HepG2 (cell line): ENCODE results near the gene LHFPL2. TPM values are rescaled to one million over a fixed set of nuclear protein-coding genes. Genes with fewer than 3 reads are reported as not detected.

Experiments
- ATF7-NPFF ChIP-seq: sonication (generic); formaldehyde crosslinking; IDR thresholded peaks from 2 replicates; pipeline ENCODE4 v1.8.1; 2023; ENCODE audit warnings: mild to moderate bottlenecking, low read depth, missing genetic modification reagents, moderate library complexity
- BCL6 ChIP-seq: IDR thresholded peaks from 2 replicates; pipeline ENCODE4 v1.6.1; 2016; ENCODE audit warnings: missing genetic modification reagents, missing compliant biosample characterization
- KDM5A ChIP-seq: fragments of 200-600 bp; sonication (generic); IDR thresholded peaks from 2 replicates; pipeline ENCODE4 v1.7.0; 2018; ENCODE audit warnings: antibody characterized with exemption, mild to moderate bottlenecking, low read length, borderline replicate concordance
- MTF2 ChIP-seq: sonication (generic); formaldehyde crosslinking; IDR thresholded peaks from 2 replicates; pipeline ENCODE4 v1.5.0; 2020; ENCODE audit warnings: missing genetic modification reagents, borderline replicate concordance
- PRMT3 ChIP-seq: sonication (generic); formaldehyde crosslinking; IDR thresholded peaks from 2 replicates; pipeline ENCODE4 v1.8.1; 2022; ENCODE audit warnings: low read depth, mild to moderate bottlenecking, moderate library complexity, missing genetic modification reagents, borderline replicate concordance
- TARDBP ChIP-seq: sonication (generic); formaldehyde crosslinking; IDR thresholded peaks from 2 replicates; pipeline ENCODE4 v1.8.0; 2022; ENCODE audit warnings: mild to moderate bottlenecking, missing genetic modification reagents
- TBX3 ChIP-seq: fragments of 450-650 bp; IDR thresholded peaks from 2 replicates; pipeline ENCODE4 v1.6.1; 2017; ENCODE audit warnings: antibody characterized with exemption, mild to moderate bottlenecking, inconsistent platforms, borderline replicate concordance
- ZNF747 ChIP-seq: sonication (generic); formaldehyde crosslinking; IDR thresholded peaks from 2 replicates; pipeline ENCODE4 v1.8.1; 2023; ENCODE audit warnings: missing genetic modification reagents, mild to moderate bottlenecking, borderline replicate concordance
- ZNF83 ChIP-seq: sonication (generic); formaldehyde crosslinking; IDR thresholded peaks from 2 replicates; pipeline ENCODE4 v1.4.0; 2020; ENCODE audit warnings: missing genetic modification reagents, mild to moderate bottlenecking, borderline replicate concordance
- polyA plus RNA-seq, 8 experiments: library from polyadenylated mRNA; depleted of rRNA in 3 of 8; stranded (reverse) in 7 of 8; unstranded in 1 of 8; fragments of >200 nt; fragmentation: Illumina TruSeq in 4 of 8; extraction: Trizol in 4 of 8; gene quantifications; 2 replicates each; pipeline versions ENCODE4 v1.2.1 to v1.2.3, GENCODE V29; 2011 to 2016; ENCODE audit warnings: low read depth in 4 of 8, missing spikeins in 1 of 8, mixed read lengths in 1 of 8; ENCODE audit not compliant: insufficient read depth in 1 of 8
- total RNA-seq, 5 experiments: library from RNA; depleted of rRNA; stranded (reverse); fragments of >200 nt; fragmentation: Illumina TruSeq; extraction: Trizol; gene quantifications; 2 replicates each; pipeline ENCODE4 v1.2.3, GENCODE V29; 2016; ENCODE audit warnings: low read depth in 1 of 5
- TF ChIP-seq, protein P1 (sequence below): sonication (generic); formaldehyde crosslinking; IDR thresholded peaks from 2 replicates; pipeline ENCODE4 v1.4.0; 2020; ENCODE audit warnings: missing genetic modification reagents
- TF ChIP-seq, protein P2 (sequence below): sonication (generic); formaldehyde crosslinking; IDR thresholded peaks from 2 replicates; pipeline ENCODE4 v1.4.0; 2020; ENCODE audit warnings: missing genetic modification reagents
- TF ChIP-seq, protein P3 (sequence below): sonication (generic); formaldehyde crosslinking; IDR thresholded peaks from 2 replicates; pipeline ENCODE4 v1.9.0; 2021; ENCODE audit warnings: missing genetic modification reagents, mild to moderate bottlenecking, borderline replicate concordance
- TF ChIP-seq, protein P4 (sequence below): sonication (generic); formaldehyde crosslinking; conservative IDR thresholded peaks from 2 replicates; pipeline ENCODE4 v1.4.0; 2020; ENCODE audit warnings: missing genetic modification reagents
- TF ChIP-seq, protein P5 (sequence below): sonication (generic); formaldehyde crosslinking; IDR thresholded peaks from 2 replicates; pipeline ENCODE4 v1.8.0; 2022; ENCODE audit warnings: missing genetic modification reagents, mild to moderate bottlenecking, moderate library complexity, borderline replicate concordance
- TF ChIP-seq, protein P6 (sequence below): sonication (generic); formaldehyde crosslinking; IDR thresholded peaks from 2 replicates; pipeline ENCODE4 v1.5.0; 2020; ENCODE audit warnings: mild to moderate bottlenecking, missing genetic modification reagents

LHFPL2 gene
- total and polyA plus RNA-seq, 2 of the 13 experiments (the other 11 are each of a cell fraction or from before 2014, with no cell fraction given): 6.0 to 20.0 TPM

DNA sequence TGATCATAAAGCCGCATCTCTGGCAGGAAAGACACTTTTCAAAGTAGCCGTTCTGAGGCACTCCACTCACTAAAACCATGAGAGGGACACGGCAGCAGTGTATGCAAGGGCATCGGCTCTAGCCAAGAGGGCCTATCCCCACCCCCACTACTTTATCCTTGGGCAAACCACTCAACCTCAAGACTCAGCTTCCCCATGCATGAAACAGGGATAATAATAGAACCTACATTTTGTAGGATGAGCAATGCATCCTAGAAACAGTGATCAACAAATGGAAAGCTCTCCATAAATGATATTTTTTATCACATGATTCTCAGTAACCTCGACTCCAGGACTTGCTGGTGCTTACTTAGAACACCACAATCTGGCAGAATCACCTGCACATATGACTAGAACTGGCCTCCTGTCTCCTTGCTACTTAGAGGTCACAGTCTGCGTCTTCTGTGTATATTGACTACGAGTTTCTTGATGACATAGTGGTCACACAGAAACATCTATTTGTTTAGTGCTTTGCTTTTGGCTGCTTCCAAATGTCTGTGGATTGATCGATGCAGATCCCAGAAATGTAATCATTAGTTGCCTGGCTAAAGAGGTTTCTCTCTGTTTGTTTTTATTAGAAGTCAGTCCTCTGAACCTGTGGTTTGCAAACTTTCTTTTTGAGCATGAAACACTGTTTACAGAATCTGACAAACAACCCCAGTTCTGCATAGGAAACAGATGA, 102.1 kb downstream of the LHFPL2 start (continued):
- TF ChIP-seq, protein P1, sequence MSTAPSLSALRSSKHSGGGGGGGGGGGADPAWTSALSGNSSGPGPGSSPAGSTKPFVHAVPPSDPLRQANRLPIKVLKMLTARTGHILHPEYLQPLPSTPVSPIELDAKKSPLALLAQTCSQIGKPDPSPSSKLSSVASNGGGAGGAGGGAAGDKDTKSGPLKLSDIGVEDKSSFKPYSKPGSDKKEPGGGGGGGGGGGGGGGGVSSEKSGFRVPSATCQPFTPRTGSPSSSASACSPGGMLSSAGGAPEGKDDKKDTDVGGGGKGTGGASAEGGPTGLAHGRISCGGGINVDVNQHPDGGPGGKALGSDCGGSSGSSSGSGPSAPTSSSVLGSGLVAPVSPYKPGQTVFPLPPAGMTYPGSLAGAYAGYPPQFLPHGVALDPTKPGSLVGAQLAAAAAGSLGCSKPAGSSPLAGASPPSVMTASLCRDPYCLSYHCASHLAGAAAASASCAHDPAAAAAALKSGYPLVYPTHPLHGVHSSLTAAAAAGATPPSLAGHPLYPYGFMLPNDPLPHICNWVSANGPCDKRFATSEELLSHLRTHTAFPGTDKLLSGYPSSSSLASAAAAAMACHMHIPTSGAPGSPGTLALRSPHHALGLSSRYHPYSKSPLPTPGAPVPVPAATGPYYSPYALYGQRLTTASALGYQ (CRISPR knock-in tag): peak; percentile 90
- TF ChIP-seq ZNF83 (no peak), BCL6 (CRISPR knock-in tag) (peak; percentile 100), TBX3 (peak; percentile 48; the same call in 1 of the 2 replicates), KDM5A (no peak), ZNF747 (CRISPR knock-in tag) (no peak), MTF2 (CRISPR knock-in tag) (no peak), PRMT3 (CRISPR knock-in tag) (no peak), TARDBP (CRISPR knock-in tag) (peak; percentile 44; the same call in 1 of the 2 replicates), ATF7-NPFF (CRISPR knock-in tag) (no peak)
- TF ChIP-seq, protein P2, sequence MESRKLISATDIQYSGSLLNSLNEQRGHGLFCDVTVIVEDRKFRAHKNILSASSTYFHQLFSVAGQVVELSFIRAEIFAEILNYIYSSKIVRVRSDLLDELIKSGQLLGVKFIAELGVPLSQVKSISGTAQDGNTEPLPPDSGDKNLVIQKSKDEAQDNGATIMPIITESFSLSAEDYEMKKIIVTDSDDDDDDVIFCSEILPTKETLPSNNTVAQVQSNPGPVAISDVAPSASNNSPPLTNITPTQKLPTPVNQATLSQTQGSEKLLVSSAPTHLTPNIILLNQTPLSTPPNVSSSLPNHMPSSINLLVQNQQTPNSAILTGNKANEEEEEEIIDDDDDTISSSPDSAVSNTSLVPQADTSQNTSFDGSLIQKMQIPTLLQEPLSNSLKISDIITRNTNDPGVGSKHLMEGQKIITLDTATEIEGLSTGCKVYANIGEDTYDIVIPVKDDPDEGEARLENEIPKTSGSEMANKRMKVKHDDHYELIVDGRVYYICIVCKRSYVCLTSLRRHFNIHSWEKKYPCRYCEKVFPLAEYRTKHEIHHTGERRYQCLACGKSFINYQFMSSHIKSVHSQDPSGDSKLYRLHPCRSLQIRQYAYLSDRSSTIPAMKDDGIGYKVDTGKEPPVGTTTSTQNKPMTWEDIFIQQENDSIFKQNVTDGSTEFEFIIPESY (CRISPR knock-in tag): 0 out of 2 replicates have a peak, but pooled peaks have one; percentile 25
- TF ChIP-seq, protein P3, sequence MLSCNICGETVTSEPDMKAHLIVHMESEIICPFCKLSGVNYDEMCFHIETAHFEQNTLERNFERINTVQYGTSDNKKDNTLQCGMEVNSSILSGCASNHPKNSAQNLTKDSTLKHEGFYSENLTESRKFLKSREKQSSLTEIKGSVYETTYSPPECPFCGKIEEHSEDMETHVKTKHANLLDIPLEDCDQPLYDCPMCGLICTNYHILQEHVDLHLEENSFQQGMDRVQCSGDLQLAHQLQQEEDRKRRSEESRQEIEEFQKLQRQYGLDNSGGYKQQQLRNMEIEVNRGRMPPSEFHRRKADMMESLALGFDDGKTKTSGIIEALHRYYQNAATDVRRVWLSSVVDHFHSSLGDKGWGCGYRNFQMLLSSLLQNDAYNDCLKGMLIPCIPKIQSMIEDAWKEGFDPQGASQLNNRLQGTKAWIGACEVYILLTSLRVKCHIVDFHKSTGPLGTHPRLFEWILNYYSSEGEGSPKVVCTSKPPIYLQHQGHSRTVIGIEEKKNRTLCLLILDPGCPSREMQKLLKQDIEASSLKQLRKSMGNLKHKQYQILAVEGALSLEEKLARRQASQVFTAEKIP (CRISPR knock-in tag): no peak
- TF ChIP-seq, protein P4, sequence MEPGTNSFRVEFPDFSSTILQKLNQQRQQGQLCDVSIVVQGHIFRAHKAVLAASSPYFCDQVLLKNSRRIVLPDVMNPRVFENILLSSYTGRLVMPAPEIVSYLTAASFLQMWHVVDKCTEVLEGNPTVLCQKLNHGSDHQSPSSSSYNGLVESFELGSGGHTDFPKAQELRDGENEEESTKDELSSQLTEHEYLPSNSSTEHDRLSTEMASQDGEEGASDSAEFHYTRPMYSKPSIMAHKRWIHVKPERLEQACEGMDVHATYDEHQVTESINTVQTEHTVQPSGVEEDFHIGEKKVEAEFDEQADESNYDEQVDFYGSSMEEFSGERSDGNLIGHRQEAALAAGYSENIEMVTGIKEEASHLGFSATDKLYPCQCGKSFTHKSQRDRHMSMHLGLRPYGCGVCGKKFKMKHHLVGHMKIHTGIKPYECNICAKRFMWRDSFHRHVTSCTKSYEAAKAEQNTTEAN: 0 out of 2 replicates have a peak, but pooled peaks have one; percentile 24
- TF ChIP-seq, protein P5, sequence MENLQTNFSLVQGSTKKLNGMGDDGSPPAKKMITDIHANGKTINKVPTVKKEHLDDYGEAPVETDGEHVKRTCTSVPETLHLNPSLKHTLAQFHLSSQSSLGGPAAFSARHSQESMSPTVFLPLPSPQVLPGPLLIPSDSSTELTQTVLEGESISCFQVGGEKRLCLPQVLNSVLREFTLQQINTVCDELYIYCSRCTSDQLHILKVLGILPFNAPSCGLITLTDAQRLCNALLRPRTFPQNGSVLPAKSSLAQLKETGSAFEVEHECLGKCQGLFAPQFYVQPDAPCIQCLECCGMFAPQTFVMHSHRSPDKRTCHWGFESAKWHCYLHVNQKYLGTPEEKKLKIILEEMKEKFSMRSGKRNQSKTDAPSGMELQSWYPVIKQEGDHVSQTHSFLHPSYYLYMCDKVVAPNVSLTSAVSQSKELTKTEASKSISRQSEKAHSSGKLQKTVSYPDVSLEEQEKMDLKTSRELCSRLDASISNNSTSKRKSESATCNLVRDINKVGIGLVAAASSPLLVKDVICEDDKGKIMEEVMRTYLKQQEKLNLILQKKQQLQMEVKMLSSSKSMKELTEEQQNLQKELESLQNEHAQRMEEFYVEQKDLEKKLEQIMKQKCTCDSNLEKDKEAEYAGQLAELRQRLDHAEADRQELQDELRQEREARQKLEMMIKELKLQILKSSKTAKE (CRISPR knock-in tag): peak; percentile 90
- TF ChIP-seq, protein P6, sequence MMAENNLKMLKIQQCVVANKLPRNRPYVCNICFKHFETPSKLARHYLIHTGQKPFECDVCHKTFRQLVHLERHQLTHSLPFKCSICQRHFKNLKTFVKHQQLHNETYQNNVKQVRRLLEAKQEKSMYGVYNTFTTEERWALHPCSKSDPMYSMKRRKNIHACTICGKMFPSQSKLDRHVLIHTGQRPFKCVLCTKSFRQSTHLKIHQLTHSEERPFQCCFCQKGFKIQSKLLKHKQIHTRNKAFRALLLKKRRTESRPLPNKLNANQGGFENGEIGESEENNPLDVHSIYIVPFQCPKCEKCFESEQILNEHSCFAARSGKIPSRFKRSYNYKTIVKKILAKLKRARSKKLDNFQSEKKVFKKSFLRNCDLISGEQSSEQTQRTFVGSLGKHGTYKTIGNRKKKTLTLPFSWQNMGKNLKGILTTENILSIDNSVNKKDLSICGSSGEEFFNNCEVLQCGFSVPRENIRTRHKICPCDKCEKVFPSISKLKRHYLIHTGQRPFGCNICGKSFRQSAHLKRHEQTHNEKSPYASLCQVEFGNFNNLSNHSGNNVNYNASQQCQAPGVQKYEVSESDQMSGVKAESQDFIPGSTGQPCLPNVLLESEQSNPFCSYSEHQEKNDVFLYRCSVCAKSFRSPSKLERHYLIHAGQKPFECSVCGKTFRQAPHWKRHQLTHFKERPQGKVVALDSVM: no peak
